Esophagus muscularis mucosa (tissue), 4 donors: ENCODE data around the gene ZNHIT6. TPM values are rescaled to one million over a fixed set of nuclear protein-coding genes. Genes with fewer than 3 reads are reported as not detected.

Experiments used
- DNase-seq: peaks from one replicate; pipeline ENCODE4 v3.0.0-alpha.2; 2017; ENCODE audit errors: extremely low spot score
- H3K27ac ChIP-seq, 4 donors: fragments of 200-600 bp; sonication (generic); replicated peaks in 1 of 4; 1 replicate in 3 of 4; 2 replicates in 1 of 4; pipeline ENCODE4 v1.5.1; 2016 to 2019; ENCODE audit warnings: mild to moderate bottlenecking in 1 of 4
- H3K27me3 ChIP-seq, 4 donors: fragments of 200-600 bp; sonication (generic); one replicate each; pipeline versions ENCODE4 v1.5.1 to v1.6.0; 2016 to 2019
- H3K36me3 ChIP-seq, 4 donors: fragments of 200-600 bp; sonication (generic); one replicate each; pipeline ENCODE4 v1.5.1; 2016 to 2019
- H3K4me1 ChIP-seq, 4 donors: fragments of 200-600 bp; sonication (generic); one replicate each; pipeline ENCODE4 v1.5.1; 2016 to 2019
- H3K4me3 ChIP-seq, 4 donors: fragments of 200-600 bp; sonication (generic); 1 replicate in 2 of 4; 2 replicates in 2 of 4; pipeline ENCODE4 v1.5.1; 2016 to 2019; ENCODE audit warnings: mild to moderate bottlenecking in 4 of 4, moderate library complexity in 1 of 4
- H3K9me3 ChIP-seq, 4 donors: fragments of 200-600 bp; sonication (generic); 1 replicate in 3 of 4; 2 replicates in 1 of 4; pipeline ENCODE4 v1.5.1; 2016 to 2019
- EP300 ChIP-seq: sonication (generic); formaldehyde crosslinking; IDR thresholded peaks from one replicate; pipeline ENCODE4 v1.6.1; 2017; ENCODE audit warnings: antibody characterized with exemption
- POLR2A ChIP-seq: fragments of 450-650 bp; IDR thresholded peaks from one replicate; pipeline ENCODE4 v1.6.1; 2017; ENCODE audit warnings: antibody characterized with exemption, moderate library complexity, mild to moderate bottlenecking, low read depth
- POLR2AphosphoS5 ChIP-seq, 2 donors: sonication (generic); formaldehyde crosslinking; IDR thresholded peaks; one replicate each; pipeline ENCODE4 v1.6.1; 2017; ENCODE audit warnings: antibody characterized with exemption in 2 of 2
- WGBS: methylation state at CpG from one replicate; pipeline ENCODE4 v1.1.5; 2018; 5-methylcytosine and 5-hydroxymethylcytosine counted together
- intact Hi-C: fragments of 100-400 bp; cut with DNase I; formaldehyde crosslinking; loops from one replicate; pipeline ENCODE4 v1.15.1; 2023
- total RNA-seq, 4 donors: library from RNA; depleted of rRNA; stranded (reverse); fragments of >200 nt; gene quantifications; one replicate each; pipeline versions ENCODE4 v1.1.0 to v1.2.1, GENCODE V29; 2016
- TF ChIP-seq, protein P1 (sequence below), 3 experiments: fragments of 200-600 bp in 2 of 3; fragments of 450-650 bp in 1 of 3; sonication (generic) in 2 of 3; IDR thresholded peaks; one replicate each; pipeline ENCODE4 v1.5.1; 2017 to 2019; ENCODE audit warnings: antibody characterized with exemption in 3 of 3, mild to moderate bottlenecking in 2 of 3, moderate library complexity in 1 of 3

The ZNHIT6 gene
- total RNA-seq, 4 donors from 2014 or later = 12.8 to 16.8 (median 15.5) TPM

DNA sequence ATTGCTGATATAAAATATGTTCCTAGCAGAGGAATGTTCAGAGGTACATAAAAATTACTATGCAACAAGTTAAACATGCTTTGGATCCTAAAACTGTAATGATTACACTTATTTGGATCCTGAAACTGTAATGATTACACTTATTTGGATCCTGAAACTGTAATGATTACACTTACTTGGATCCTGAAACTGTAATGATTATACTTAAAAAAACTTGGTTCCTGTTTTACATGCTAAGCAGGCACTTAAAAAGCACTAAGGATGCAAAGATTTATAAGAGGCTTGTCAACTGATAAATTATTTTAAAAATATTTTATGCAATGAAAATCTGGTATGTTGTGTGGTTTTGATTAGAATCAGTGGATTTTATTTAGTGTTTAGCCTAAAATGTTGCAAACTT lies 47.7 kb downstream of the ZNHIT6 start:
- intact Hi-C loops = no loop called here
- Histone ChIP-seq H3K4me1 (peaks cover 0 to 7% (median 3%) of the 10 kb centered on the region in 4 donors), H3K27me3 (no peaks in the 10 kb centered on the region), H3K9me3 (no peaks in the 10 kb centered on the region), H3K27ac (no peak overlapping the region), H3K4me3 (no peak overlapping the region), H3K36me3 (peaks cover 0 to 4% (median 1%) of the 10 kb centered on the region in 4 donors)
- DNase-seq = no peak
- TF ChIP-seq, protein P1, sequence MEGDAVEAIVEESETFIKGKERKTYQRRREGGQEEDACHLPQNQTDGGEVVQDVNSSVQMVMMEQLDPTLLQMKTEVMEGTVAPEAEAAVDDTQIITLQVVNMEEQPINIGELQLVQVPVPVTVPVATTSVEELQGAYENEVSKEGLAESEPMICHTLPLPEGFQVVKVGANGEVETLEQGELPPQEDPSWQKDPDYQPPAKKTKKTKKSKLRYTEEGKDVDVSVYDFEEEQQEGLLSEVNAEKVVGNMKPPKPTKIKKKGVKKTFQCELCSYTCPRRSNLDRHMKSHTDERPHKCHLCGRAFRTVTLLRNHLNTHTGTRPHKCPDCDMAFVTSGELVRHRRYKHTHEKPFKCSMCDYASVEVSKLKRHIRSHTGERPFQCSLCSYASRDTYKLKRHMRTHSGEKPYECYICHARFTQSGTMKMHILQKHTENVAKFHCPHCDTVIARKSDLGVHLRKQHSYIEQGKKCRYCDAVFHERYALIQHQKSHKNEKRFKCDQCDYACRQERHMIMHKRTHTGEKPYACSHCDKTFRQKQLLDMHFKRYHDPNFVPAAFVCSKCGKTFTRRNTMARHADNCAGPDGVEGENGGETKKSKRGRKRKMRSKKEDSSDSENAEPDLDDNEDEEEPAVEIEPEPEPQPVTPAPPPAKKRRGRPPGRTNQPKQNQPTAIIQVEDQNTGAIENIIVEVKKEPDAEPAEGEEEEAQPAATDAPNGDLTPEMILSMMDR (IDR thresholded peaks at IDR 0.05) = no peak
- TF ChIP-seq EP300 (no peak), POLR2A (no peak), POLR2AphosphoS5 (IDR thresholded peaks at IDR 0.05) (no peak)

DNA sequence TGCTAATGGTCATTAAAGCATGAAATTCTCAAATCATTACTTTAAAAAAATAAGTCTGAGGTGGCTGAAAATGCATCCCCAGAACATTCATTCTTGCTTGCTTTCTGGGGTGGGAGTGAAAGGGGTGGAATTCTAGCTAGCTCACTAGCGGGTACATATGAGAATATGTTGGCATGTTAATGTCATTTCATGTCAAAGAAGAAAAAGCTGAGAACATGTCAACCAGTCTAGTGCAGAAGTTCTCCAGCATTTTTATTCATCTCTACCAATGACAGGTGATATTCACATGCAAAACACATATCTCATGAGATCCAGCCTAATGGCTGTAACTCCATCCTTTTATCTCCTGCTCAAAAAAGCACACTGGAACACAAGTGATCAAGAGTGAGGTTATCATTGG lies 49.1 kb downstream of the ZNHIT6 start:
- no peak for DNase-seq
- Histone ChIP-seq H3K36me3 (peaks cover 0 to 8% (median 3%) of the 10 kb centered on the region in 4 donors), H3K27ac (no peak overlapping the region), H3K9me3 (no peaks in the 10 kb centered on the region), H3K4me3 (no peak overlapping the region), H3K4me1 (peaks cover 0 to 7% (median 3%) of the 10 kb centered on the region in 4 donors), H3K27me3 (no peaks in the 10 kb centered on the region)
- 100% methylated on average over 1 of the region's 1 CpG for WGBS
- intact Hi-C loops = no loop called here
- TF ChIP-seq POLR2AphosphoS5 (IDR thresholded peaks at IDR 0.05) (no peak), EP300 (no peak), POLR2A (no peak)
- TF ChIP-seq, protein P1 (IDR thresholded peaks at IDR 0.05) = no peak

DNA sequence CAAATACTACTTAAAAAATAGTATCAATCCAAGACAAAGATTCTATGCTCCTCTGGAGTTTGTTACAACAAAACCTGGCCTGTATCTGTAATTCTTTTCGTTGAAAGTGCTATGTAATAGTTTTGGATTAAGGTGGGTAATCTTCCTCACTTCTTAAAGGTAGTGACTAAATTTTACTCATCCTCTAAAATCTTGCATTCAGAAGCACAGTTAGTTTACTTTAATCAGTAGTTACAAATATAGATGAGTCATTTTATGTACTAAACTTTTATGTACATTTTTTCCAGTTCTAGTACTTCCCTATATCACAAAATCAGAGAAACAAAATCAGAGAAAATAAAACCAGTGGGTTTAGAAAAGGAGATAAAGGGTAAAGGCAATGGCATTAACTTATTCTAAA lies 51.3 kb downstream of the ZNHIT6 start:
- no peak for DNase-seq
- Histone ChIP-seq H3K27me3 (no peaks in the 10 kb centered on the region), H3K36me3 (peaks cover 0 to 23% (median 13%) of the 10 kb centered on the region in 4 donors), H3K4me3 (no peak overlapping the region), H3K9me3 (no peaks in the 10 kb centered on the region), H3K4me1 (peaks cover 0 to 7% (median 3%) of the 10 kb centered on the region in 4 donors), H3K27ac (no peak overlapping the region)
- no peak for TF ChIP-seq POLR2A
- TF ChIP-seq EP300 = no peak
- no peak for TF ChIP-seq POLR2AphosphoS5 (IDR thresholded peaks at IDR 0.05)
- TF ChIP-seq, protein P1 (IDR thresholded peaks at IDR 0.05) = no peak
- intact Hi-C loops = no loop called here
- WGBS = 100% methylated on average over 1 of the region's 1 CpG

DNA sequence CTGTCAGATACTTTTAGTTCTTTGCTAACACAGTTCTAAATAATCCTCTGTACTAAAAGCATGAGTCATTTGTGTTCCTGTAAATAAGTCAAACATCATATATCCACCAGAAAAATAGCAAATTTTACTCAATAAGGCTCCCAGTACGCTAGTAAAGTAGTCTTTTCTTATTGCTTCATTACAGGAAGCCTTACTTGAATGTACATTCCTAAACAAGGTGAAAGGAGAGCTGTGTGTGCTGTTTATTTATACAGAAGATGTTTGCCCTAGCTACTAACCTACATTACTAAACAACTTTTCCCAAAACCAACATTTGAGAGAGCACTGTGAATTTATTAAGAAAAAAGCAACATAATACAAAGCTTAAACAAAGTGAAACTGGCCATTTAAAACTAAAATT lies 52.0 kb downstream of the ZNHIT6 start:
- Histone ChIP-seq H3K9me3 (no peaks in the 10 kb centered on the region), H3K4me3 (no peak overlapping the region), H3K36me3 (peaks cover 0 to 23% (median 13%) of the 10 kb centered on the region in 4 donors), H3K27me3 (no peaks in the 10 kb centered on the region), H3K4me1 (peaks cover 0 to 7% (median 3%) of the 10 kb centered on the region in 4 donors), H3K27ac (no peak overlapping the region)
- WGBS = 94% methylated on average over 1 of the region's 1 CpG
- intact Hi-C loops = no loop called here
- DNase-seq = no peak
- TF ChIP-seq, protein P1 (IDR thresholded peaks at IDR 0.05) = no peak
- TF ChIP-seq EP300 (no peak), POLR2AphosphoS5 (IDR thresholded peaks at IDR 0.05) (no peak), POLR2A (no peak)

DNA sequence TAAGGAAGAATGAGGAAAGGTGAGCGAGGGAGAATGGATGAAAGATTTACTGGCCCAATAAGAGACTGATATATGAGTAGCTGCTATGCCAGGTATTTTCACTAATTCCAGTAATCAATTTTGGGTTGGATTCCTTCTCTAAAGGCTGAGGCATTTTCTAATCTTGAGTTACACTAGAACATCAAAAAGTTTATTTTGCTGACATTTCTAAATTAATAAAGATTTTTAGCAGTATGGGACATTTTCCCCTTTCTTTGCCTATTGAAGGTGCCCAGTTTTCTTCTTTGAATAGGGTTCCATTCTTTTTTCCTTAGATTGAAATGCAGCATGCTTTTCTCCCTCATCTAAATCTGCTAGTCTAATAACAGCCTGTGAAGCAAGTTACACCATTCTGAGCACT lies 52.9 kb downstream of the ZNHIT6 start:
- H3K4me3 ChIP-seq = no peak overlapping the region
- peaks cover 0 to 11% (median 5%) of the 10 kb centered on the region in 4 donors for H3K4me1 ChIP-seq
- no peak overlapping the region for H3K27ac ChIP-seq
- H3K27me3 ChIP-seq = no peaks in the 10 kb centered on the region
- no peaks in the 10 kb centered on the region for H3K9me3 ChIP-seq
- 95% methylated on average over 1 of the region's 1 CpG for WGBS
- peaks cover 0 to 23% (median 13%) of the 10 kb centered on the region in 4 donors for H3K36me3 ChIP-seq
- no peak for DNase-seq
- intact Hi-C loops = no loop called here
- no peak for TF ChIP-seq EP300
- no peak for TF ChIP-seq POLR2A
- TF ChIP-seq, protein P1 (IDR thresholded peaks at IDR 0.05) = no peak
- no peak for TF ChIP-seq POLR2AphosphoS5 (IDR thresholded peaks at IDR 0.05)
